DOHH2 (cell line): ENCODE data around the gene PRKN.

ENCODE experiments used
- H3F3A ChIP-seq: fragments of 200-600 bp; sonication (generic), shearing (Covaris generic); 2 replicates; pipeline ENCODE4 v1.6.0; 2016; ENCODE audit warnings: antibody characterized with exemption, mild to moderate bottlenecking; ENCODE audit not compliant: control insufficient read depth, insufficient read depth
- H3K27ac ChIP-seq: fragments of 200-600 bp; sonication (generic); 2 replicates; pipeline ENCODE4 v1.5.1; 2014; ENCODE audit warnings: low read depth, mild to moderate bottlenecking, low read length, moderate library complexity
- H3K27me3 ChIP-seq: fragments of 200-600 bp; sonication (generic); 2 replicates; pipeline ENCODE4 v1.6.1; 2014; ENCODE audit warnings: mild to moderate bottlenecking, low read length, mixed read lengths; ENCODE audit not compliant: control insufficient read depth
- H3K36me3 ChIP-seq: fragments of 200-600 bp; sonication (generic); 2 replicates; pipeline ENCODE4 v1.6.1; 2014; ENCODE audit warnings: mild to moderate bottlenecking, low read length, moderate library complexity, mixed read lengths; ENCODE audit not compliant: control insufficient read depth
- H3K4me1 ChIP-seq: fragments of 200-600 bp; sonication (generic); 2 replicates; pipeline ENCODE4 v1.6.1; 2014; ENCODE audit warnings: mild to moderate bottlenecking, low read length, mixed read lengths; ENCODE audit not compliant: control insufficient read depth
- H3K4me2 ChIP-seq: fragments of 200-600 bp; sonication (generic); 2 replicates; pipeline ENCODE4 v1.6.0; 2014; ENCODE audit warnings: mild to moderate bottlenecking, low read length, moderate library complexity
- H3K4me3 ChIP-seq: fragments of 200-600 bp; sonication (generic); 2 replicates; pipeline ENCODE4 v1.5.1; 2014; ENCODE audit warnings: mild to moderate bottlenecking, low read length, mixed read lengths
- H3K79me2 ChIP-seq: fragments of 200-600 bp; sonication (generic); 2 replicates; pipeline ENCODE4 v1.6.1; 2014; ENCODE audit warnings: mild to moderate bottlenecking, low read length, mixed read lengths; ENCODE audit not compliant: control insufficient read depth
- H3K9me2 ChIP-seq: fragments of 200-600 bp; sonication (generic); replicated peaks from 2 replicates; pipeline ENCODE4 v1.6.1; 2014; ENCODE audit warnings: mild to moderate bottlenecking, low read length, mixed read lengths; ENCODE audit not compliant: control insufficient read depth
- H3K9me3 ChIP-seq: fragments of 200-600 bp; sonication (generic); 2 replicates; pipeline ENCODE4 v1.6.1; 2014; ENCODE audit warnings: antibody characterized with exemption, low read length, mixed read lengths; ENCODE audit not compliant: control insufficient read depth, insufficient read depth
- H4K20me1 ChIP-seq: fragments of 200-600 bp; sonication (generic); 2 replicates; pipeline ENCODE4 v1.6.0; 2014; ENCODE audit warnings: low read depth, mild to moderate bottlenecking, antibody characterized with exemption, low read length, moderate library complexity; ENCODE audit not compliant: control insufficient read depth, insufficient read depth
- CTCF ChIP-seq: fragments of 200-600 bp; sonication (generic); IDR thresholded peaks from one replicate; pipeline ENCODE4 v1.5.1; 2014; ENCODE audit warnings: antibody characterized with exemption, mild to moderate bottlenecking, low read depth, low read length; ENCODE audit not compliant: poor library complexity, severe bottlenecking
- EZH2phosphoT487 ChIP-seq: fragments of 200-600 bp; sonication (generic); IDR thresholded peaks from 2 replicates; pipeline ENCODE4 v1.6.1; 2017; ENCODE audit warnings: borderline replicate concordance, mild to moderate bottlenecking, antibody characterized with exemption, low read length, moderate library complexity, mixed read lengths

Gene PRKN

GRCh38 chr6:161415302-161415855, 1312.2 kb downstream of the PRKN start:
- Histone ChIP-seq H3F3A (no peaks in the 10 kb centered on the region), H3K4me1 (no peaks in the 10 kb centered on the region), H3K9me3 (peaks cover 13% of the 10 kb centered on the region; the same call in 1 of the 2 replicates), H3K27ac (no peak overlapping the region), H3K4me2 (no peak overlapping the region), H3K4me3 (no peak overlapping the region), H3K27me3 (no peaks in the 10 kb centered on the region), H3K36me3 (no peaks in the 10 kb centered on the region), H3K79me2 (no peaks in the 10 kb centered on the region), H4K20me1 (no peaks in the 10 kb centered on the region), H3K9me2 (no peaks in the 10 kb centered on the region)
- TF ChIP-seq EZH2phosphoT487 (no peak), CTCF (no peak)

GRCh38 chr6:161414707-161415106, 1312.9 kb downstream of the PRKN start:
- H3K9me2 ChIP-seq, result no peaks in the 10 kb centered on the region

GRCh38 chr6:161414180-161414579, 1313.4 kb downstream of the PRKN start:
- H3K9me2 ChIP-seq, result no peaks in the 10 kb centered on the region
- no peaks in the 10 kb centered on the region for H3K27me3 ChIP-seq
- no peaks in the 10 kb centered on the region for H3F3A ChIP-seq
- H3K79me2 ChIP-seq, result no peaks in the 10 kb centered on the region
- no peaks in the 10 kb centered on the region for H3K4me1 ChIP-seq
- no peaks in the 10 kb centered on the region for H4K20me1 ChIP-seq
- no peak overlapping the region for H3K4me2 ChIP-seq
- no peaks in the 10 kb centered on the region for H3K36me3 ChIP-seq
- no peak overlapping the region for H3K27ac ChIP-seq
- H3K4me3 ChIP-seq, result no peak overlapping the region
- peaks cover 13% of the 10 kb centered on the region; the same call in 1 of the 2 replicates for H3K9me3 ChIP-seq
- TF ChIP-seq CTCF (no peak), EZH2phosphoT487 (no peak)

More at GRCh38 chr6:161414707-161415106, 1312.9 kb downstream of the PRKN start:
- no peak overlapping the region for H3K4me3 ChIP-seq
- no peaks in the 10 kb centered on the region for H3K36me3 ChIP-seq
- peaks cover 13% of the 10 kb centered on the region; the same call in 1 of the 2 replicates for H3K9me3 ChIP-seq
- TF ChIP-seq CTCF (no peak), EZH2phosphoT487 (no peak)
- H3K27ac ChIP-seq, result no peak overlapping the region
- no peaks in the 10 kb centered on the region for H3F3A ChIP-seq
- no peak overlapping the region for H3K4me2 ChIP-seq
- H4K20me1 ChIP-seq, result no peaks in the 10 kb centered on the region
- H3K27me3 ChIP-seq, result no peaks in the 10 kb centered on the region
- no peaks in the 10 kb centered on the region for H3K4me1 ChIP-seq
- H3K79me2 ChIP-seq, result no peaks in the 10 kb centered on the region
